Skeletal muscle cell (primary cell): ENCODE measurements around the gene MYO18A.

ENCODE experiments used
- DNase-seq: peaks from one replicate; pipeline ENCODE4 v3.0.0-alpha.2; 2010; ENCODE audit warnings: low read depth
- H3K4me3 ChIP-seq: 2 replicates; pipeline ENCODE4 v1.5.1; 2011; ENCODE audit warnings: low read depth, mild to moderate bottlenecking, control low read depth, low read length, moderate library complexity

The MYO18A gene

DNA sequence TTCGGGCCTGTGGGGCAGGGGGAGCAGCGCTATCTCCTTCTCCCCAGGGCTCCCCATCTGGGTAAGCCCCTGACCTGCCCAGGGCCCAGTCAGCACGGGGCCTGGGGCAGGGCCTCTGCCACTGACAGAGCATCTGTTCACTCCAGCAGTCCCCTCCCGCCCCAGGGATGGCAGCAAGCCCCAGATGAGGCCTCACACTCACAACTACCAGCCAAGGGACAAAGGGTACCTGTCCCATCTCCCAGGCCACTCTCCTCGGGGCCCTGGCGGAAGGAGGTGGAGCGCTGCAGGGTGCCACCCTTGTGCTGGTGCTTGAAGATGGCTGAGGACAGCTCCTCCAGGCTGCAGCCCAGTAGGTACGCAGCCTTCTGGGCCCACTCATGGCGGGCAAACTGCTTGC lies 64.8 kb downstream of the MYO18A start:
- no peak for DNase-seq
- H3K4me3 ChIP-seq = no peak overlapping the region

DNA sequence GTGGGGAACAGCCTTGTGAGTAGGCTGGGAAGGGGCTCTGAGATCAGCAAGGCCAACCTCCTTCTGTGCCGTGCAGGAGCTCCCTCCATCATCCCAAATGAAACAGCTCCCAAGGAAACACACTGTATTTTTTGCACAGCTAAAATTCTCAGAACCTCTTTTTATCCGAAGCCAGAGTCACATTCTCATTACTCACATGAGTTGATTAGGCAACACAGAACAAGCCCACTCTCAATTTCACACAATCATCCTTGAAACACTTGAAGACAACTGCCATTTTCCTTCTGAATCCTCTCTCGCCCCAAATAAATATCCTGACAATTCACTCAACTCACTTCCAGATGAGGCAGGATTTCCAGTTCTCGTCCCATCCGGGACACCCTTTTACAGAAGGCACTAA lies 66.1 kb downstream of the MYO18A start:
- no peak overlapping the region for H3K4me3 ChIP-seq
- no peak for DNase-seq

DNA sequence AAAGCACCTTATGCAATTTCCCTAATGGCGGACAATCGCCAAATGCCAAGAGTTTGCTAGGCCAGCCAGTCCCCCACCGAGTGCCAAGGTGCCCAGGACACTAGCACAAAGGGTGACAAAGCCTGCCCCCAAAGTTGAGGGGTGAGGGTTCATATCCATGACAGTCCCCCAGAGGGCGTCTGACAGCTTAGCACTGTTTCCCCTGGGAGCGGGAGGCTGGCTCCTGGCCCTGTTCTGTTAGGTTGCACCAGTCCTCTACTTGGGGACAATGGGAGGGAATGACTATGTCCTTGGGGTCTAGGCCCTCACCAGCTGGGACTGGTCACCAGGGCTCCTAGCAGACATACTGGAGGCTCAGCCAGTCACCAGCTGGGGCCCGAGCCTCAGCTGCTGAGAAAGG lies 66.9 kb downstream of the MYO18A start:
- H3K4me3 ChIP-seq = no peak overlapping the region
- no peak for DNase-seq

DNA sequence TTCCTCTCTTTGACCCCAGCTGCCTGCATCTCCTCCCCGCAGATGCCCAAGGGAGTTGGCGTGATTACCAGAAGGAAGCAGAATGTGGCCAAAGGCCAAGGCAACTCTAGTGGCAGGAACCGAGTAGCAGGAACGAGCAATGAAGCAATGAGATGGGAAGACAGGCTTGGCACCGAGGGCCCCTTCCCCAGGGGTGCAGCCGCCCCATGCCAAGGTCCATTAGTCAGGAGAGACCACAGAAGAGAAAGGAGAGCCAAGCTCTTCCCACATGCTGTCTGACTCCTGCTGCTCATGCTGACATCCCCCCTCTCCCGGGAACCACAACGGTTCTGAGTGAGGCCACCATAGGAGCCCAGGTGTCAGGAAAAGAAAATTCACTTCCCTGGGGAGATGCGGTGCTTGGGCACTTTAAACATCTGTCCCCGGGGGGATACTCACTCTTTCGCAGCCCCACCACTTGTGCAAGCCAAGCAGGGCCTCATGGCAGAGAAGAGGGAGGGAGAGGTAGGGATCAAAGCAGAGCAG lies 67.4 kb downstream of the MYO18A start:
- H3K4me3 ChIP-seq = no peak overlapping the region

DNA sequence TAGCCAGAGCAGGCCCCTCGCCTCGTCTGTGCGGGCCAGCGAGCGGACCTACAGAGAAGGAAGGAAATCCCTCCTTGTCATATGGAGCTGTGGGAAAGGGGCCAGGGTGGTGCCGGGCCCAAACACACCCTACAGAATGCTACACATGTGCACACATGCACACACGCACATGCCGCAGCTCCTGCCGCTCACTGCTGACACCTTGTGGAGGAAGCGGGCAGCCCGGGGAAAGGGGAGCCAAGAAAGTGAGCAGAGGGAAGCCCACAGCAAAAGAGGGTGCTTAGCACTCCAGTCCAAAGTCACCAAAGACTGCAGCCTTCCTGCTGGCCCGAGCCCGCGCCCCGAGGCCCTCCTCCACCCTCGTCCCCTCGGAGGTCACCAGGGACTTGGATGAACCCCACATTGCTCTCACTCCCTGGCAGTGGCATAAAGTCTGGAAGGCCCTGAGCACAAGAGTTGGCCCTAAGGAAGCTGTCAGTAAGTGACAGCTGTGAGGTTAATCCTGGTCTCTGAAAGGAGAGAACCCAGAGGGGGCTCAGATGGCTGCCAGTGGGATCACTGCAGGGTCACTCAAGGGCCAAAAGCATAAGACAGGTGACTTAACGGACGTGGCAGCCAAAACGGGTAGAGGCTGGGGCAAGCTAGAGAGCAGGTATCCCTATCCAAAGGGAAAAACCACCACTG lies 68.2 kb downstream of the MYO18A start:
- H3K4me3 ChIP-seq = no peak overlapping the region
- DNase-seq = no peak

More for the DNA sequence above, 67.4 kb downstream of the MYO18A start:
- DNase-seq = peak; percentile 73

DNA sequence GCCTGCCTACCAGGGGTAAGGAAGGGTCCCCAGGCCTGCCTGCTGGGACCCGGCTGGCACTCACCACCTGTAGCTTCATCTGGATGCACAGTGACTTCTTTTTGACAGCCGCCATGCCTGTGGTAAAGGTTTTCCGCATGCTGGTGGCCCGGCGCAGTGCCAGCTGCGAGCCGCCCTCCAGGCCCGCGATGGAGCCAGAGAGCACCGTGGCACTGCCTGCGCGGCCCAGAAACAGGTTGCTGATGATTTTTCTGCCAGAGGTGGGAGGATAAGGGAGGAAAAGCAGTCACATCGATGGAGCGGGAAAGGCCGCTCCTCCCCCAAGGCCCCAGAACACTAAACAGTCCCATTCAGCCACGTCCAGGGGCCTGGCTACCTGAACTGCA lies 69.8 kb downstream of the MYO18A start:
- no peak for DNase-seq
- no peak overlapping the region for H3K4me3 ChIP-seq

DNA sequence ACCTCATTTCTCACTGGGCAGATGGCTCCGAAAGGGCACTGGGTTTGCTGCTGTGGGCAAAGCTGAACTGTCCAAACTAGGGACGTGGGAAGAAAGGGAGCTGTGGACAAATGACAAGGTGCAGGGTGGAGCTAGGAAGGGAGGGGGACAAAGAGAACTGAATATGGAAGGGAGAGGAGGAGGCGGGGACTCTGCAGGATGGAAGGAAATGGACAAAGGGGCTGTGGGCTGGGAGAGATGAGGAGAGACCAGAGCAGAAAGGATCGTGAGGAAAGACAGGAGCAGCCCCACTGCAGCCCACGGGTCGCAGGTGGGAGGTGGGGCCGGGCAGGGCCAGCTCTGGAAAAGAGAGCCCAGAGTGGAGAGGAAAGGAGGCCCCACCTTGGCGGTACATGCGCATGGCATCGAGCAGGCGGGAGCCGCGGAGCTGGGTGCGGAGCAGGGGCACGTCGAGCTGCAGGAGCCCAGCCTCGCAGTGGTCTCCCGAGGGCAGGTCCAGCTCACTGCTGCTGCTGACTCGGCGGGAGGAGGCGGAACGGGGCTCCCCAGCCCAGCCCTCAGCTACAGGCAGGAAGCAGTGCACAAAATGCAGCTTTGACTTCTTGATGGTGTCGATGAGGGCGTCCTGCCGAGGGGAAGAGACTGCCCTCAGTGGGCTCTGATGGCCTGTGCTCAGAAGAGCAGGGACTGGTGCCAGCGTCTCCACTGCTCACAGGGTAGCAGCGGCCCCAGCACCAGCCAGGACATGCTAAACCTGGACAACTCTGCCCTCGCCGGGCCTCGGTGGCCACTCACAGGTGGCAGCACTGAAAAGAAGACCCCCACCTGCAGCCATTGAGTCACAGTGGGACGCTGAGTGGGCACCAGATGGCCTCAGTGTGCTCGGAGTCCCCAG lies 70.5 kb downstream of the MYO18A start:
- DNase-seq = no peak
- H3K4me3 ChIP-seq = no peak overlapping the region

DNA sequence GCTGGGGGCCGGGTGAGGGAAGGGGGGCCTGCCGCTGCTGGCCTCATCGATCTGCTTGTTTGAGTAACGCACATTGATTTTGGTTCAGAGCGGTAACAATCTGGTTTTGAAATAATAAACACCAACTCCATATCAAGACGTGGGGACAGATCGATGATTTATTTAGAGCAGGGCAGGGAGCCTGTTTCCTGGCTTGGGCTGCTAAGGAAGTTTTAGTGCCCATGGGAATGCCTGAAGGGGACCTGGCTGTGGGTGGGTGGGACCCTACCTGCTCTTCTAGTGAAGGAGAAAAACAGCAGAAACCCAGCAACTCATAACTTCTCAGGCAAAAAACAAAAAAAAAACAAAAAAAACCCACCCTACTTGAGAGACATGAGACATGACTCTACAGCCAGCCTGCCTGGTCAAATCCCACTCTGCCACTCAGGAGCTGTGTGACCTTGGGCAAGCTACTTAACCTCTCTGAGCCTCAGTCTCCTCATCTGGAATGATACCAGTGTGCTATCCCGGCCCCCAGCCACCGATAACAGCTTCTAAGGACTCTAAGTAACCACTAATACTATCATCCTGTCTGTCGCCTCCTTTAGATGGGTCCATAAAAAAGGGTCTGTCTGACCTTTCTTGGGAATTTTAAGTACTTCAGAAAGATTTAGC lies 71.2 kb downstream of the MYO18A start:
- no peak for DNase-seq
- H3K4me3 ChIP-seq = no peak overlapping the region

DNA sequence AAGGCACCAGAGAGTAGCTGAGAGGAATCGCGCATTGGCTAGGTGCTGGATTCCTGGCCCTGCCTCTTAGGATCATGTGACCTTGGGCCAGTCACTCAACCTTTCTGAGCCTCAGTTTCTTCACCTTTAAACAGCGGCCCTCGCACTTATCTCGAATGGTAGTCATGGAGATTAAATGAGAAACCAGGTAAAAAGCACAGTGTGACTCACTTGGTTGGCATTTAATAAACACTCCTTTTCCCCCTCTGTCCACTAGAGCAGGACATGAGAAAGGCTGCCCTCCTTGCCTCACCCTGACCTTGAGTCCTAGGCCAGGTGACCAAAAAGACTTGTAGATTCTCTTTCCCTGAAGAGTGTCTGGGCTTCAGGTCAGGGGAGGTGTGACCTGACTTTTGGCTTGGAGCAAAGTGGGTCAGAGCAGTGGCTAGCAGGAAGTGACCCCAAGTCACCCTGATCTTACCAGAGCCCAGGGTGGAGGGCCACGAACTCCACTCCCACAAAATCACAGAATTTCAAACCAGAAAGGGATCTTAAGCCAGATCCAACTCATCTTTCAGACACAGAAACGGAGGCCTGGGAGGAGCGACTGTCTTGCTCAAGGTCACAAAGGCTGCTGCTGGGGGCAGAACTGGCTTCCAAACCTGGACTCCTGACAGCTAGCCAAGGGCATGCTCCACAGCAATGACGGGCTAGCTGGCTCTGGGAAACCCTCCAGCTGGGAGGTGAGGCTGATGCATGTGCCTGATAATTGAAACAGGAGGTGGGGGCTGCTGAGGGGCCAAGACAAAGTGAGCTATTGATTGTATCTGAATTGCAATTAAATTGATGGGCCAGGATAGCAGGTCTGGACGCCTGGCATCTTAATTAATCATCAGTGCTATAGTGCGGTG lies 72.0 kb downstream of the MYO18A start:
- no peak overlapping the region for H3K4me3 ChIP-seq
- no peak for DNase-seq

DNA sequence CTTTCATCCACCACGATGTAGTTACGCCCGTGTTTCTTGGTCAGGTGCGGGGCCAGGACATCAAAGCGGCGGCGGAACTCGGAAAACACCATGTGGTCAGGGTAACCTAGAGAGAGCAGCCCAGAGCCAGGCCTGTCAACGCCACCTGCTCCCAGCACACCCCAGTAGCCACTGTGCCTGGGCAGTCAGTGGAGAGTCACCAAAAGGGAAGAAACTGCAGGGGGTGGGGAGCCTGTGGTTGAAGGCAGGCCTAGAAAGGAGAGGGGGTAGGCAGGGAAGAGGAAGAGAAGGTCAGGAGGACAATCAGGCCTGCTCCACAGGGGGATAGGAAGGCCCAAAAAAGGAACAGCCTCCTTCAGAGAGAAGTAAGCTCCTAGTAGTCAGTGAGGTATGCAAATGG lies 73.1 kb downstream of the MYO18A start:
- no peak for DNase-seq
- no peak overlapping the region for H3K4me3 ChIP-seq

DNA sequence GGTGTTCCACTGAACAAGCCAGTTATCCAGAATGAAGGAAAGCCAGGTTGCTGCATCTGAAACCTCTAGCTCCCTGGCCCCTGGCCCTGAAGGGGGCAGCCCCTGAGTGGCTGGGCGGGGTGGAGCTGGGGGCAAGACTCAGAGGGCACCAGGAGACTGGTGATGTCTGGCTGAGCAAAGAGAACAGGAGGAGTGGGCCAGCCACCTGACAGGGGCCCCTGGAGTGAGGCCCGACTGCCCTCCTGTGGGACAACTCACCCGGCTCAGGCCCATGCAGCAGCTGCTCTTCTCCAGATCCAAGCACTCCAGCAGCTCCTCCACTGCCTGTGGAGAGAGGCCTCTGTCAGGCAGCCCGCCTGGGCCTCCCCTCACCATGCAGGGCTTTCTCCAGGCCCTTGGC lies 76.9 kb downstream of the MYO18A start:
- no peak overlapping the region for H3K4me3 ChIP-seq
- no peak for DNase-seq

DNA sequence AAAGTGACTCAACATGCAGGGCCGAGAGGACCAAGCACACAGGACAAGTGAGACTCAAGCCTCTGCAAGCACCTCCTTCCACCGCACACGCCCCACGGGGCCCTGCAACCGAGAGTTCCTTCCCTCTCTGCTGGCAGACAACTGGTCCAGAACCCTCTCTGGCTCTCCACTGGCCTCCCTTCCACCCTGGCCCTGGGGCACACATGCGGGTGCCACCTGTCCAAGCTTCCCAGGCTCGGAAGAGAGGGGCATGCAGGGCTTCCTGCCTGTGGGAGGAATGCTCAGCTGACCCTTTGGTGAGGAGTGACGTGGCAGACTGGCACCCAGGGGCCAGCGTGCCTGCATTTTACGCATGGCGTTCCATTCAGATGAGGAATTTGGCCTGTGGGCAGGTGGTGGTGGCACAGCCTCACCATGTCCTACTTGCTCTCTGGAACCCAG lies 77.4 kb downstream of the MYO18A start:
- no peak overlapping the region for H3K4me3 ChIP-seq
- no peak for DNase-seq

DNA sequence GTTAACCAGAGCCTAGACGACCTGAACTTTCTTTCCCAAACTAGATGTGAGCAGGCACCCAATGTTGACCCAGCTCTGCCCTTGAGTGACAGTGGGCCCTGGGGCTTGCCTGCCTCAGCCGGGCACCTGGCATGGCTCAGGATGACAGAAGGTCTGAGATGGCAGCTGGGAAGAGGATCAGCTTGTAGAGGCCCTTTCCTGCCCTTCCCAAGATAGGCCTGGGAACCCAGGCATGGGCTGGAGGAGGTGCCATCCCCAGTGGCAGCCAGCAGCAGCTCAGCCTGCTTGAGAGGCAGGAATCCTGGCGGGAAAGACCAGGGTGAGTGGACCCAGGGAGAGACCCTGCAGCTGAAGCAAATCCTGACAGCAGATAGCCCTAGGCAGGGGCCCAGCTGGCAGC lies 78.2 kb downstream of the MYO18A start:
- H3K4me3 ChIP-seq = no peak overlapping the region
- no peak for DNase-seq

DNA sequence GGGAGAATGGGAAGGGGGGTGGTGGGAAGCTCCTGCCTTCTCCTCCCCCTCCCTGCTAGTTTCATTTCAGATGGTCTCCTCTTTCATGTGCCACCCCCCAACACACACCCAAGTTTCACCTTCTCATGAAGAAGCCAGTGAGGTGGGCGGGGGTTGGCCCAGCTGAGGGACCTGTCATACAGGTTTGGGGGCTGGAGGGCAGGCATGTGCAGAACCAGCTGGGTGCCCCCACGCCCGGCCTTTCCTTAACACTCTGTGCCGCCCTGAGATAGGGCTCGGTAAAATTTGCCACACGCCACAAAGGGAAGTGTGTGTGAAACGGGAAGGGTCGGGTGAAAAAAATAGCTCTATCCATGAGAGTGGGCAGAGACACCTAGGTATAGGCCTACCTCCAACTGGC lies 79.9 kb downstream of the MYO18A start:
- DNase-seq = no peak
- H3K4me3 ChIP-seq = no peak overlapping the region

DNA sequence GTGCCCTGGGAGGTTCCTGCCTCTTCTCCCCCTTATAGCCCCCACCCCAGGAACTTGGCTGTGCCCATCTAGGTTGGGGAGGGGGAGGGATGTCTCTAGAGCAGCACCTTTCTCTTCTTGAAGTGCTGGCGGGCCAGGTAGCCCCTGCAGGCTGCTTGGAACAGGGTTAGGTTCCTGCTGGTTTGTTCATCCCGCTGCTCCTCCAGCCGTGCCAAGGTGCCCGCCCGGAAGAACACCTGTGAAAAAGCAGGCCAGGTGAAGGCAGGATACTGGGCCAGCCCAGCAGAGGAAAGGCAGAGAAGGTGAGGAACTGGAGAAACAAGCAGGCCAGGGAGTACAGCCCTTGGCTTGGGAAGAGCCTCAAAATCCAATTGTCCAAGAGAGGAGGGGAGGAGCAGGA lies 80.7 kb downstream of the MYO18A start:
- H3K4me3 ChIP-seq = no peak overlapping the region

DNA sequence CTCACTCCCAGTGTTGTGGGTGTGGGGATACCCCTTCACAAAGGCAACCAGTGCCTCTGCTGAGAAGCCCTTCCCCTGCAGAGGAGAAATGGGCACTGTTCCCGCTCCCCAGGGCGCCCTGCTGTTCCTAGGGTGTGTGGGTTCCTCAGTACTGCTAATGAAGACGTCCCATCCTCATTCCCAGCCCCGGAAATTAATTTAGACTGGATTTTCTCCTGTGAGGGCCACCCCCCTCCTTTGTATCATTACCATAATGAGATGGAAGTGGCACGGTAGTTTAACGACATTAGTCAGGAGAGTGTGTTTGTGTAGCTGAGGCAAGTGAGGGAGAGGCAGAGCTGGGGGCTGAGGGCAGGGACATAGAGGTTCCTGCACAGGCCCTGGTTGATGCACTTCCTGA lies 84.1 kb downstream of the MYO18A start:
- H3K4me3 ChIP-seq = no peak overlapping the region
- DNase-seq = no peak

More for the DNA sequence above, 80.7 kb downstream of the MYO18A start:
- no peak for DNase-seq

DNA sequence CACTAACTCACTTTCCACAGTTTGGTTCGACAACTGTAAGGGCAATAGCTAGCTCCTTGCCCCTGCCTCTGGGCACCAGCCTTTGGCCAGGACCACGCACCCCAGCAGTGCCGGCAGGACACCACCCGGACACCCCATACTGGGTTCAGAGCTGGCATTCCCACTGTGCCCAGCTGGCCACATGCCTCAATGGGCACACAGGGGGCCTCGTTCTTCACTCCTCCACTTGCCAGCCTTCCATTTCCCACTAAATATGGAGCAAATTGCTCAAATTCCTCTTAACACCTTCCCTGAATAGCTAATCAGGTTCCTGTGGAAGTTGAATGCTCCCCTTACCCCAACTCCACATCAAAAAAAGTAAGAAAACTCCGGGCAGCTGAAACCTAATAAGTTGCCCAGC lies 84.8 kb downstream of the MYO18A start:
- no peak overlapping the region for H3K4me3 ChIP-seq
- no peak for DNase-seq

DNA sequence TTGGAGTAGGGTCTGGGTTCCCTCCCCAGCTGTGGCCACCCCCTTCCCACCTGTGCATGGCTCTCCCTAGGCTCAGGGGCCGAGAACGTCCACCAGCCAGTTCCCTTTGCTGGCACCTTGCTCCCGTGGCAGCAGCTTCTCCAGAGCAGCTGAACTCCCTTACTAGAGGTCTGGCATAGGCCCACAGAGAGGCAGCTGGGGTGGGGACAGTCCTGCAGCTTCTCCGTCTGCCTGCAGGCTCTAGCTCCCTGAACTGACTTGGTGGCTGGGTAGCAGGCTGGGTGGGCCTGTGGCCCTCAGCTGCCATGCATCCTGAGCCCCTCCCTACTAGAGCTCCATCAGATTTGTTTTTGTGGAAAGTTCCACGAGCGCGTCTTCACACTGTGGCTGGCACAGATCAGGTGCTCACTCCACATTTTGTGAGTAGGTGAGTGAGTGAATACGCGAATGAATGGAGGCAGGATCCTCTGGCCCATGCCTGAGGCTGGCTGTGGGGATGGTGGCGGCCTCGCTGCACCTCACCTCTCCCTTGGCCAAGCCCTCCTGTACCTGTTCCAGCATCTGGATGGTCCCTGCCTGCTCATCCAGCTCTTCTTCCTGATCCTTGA lies 86.0 kb downstream of the MYO18A start:
- no peak for DNase-seq
- H3K4me3 ChIP-seq = no peak overlapping the region
